H1 (cell line): Measurements from ENCODE around the gene CDK9. TPM values are rescaled to one million over a fixed set of nuclear protein-coding genes. Genes with fewer than 3 reads are reported as not detected.

ENCODE experiments used
- CTCF ChIA-PET: fragments of 300-600 bp; sonication (Branson Sonifier 250); formaldehyde crosslinking; loops from one replicate; lab custom pipeline; 2021; ENCODE audit not compliant: partially characterized antibody; lab: Charles Lee
- POLR2A ChIA-PET: fragments of 300-600 bp; sonication (Branson Sonifier 250); formaldehyde crosslinking; loops from one replicate; lab custom pipeline; 2021; ENCODE audit warnings: inconsistent platforms; ENCODE audit not compliant: partially characterized antibody; lab: Charles Lee
- DNase-seq, 2 experiments: peaks; one replicate each; pipeline versions ENCODE4 v3.0.0 to v3.0.0-alpha.2; 2010 to 2022; ENCODE audit warnings: low spot score in 2 of 2, low read depth in 1 of 2, mixed read lengths in 1 of 2
- FAIRE-seq: peaks from 2 replicates; lab custom pipeline; 2011; peaks lifted over from hg19 to GRCh38; lab: Jason Lieb, UNC
- H2AFZ ChIP-seq: 2 replicates; pipeline ENCODE4 v1.8.1; 2012; ENCODE audit warnings: low read length, inconsistent platforms
- H2AK5ac ChIP-seq: 2 replicates; pipeline ENCODE4 v1.6.1; 2013; ENCODE audit warnings: low read depth, low read length
- H2BK120ac ChIP-seq: replicated peaks from 2 replicates; pipeline ENCODE3; 2013; ENCODE audit warnings: low read depth, low read length, inconsistent platforms
- H2BK12ac ChIP-seq: 2 replicates; pipeline ENCODE4 v1.6.1; 2013; ENCODE audit warnings: low read depth, low read length
- H2BK15ac ChIP-seq: 2 replicates; pipeline ENCODE4 v1.6.1; 2013; ENCODE audit warnings: low read length
- H2BK20ac ChIP-seq: 2 replicates; pipeline ENCODE4 v1.6.1; 2013; ENCODE audit warnings: low read length
- H2BK5ac ChIP-seq: 2 replicates; pipeline ENCODE4 v1.6.1; 2013; ENCODE audit warnings: low read depth, low read length
- H3K14ac ChIP-seq: 2 replicates; pipeline ENCODE4 v1.6.1; 2013; ENCODE audit warnings: inconsistent platforms; ENCODE audit not compliant: insufficient read length
- H3K18ac ChIP-seq: 2 replicates; pipeline ENCODE4 v1.6.1; 2013; ENCODE audit warnings: low read length; ENCODE audit errors: extremely low read depth
- H3K23ac ChIP-seq: 2 replicates; pipeline ENCODE4 v1.6.1; 2013; ENCODE audit warnings: inconsistent platforms; ENCODE audit not compliant: insufficient read length
- H3K23me2 ChIP-seq: 2 replicates; pipeline ENCODE4 v1.6.1; 2013; ENCODE audit warnings: low read depth, low read length
- H3K27ac ChIP-seq: 2 replicates; pipeline ENCODE4 v1.6.1; 2011; ENCODE audit warnings: low read depth, low read length, inconsistent platforms
- H3K27me3 ChIP-seq, 4 experiments: replicated peaks in 1 of 4; 1 replicate in 1 of 4; 2 replicates in 3 of 4; pipeline versions ENCODE4 v1.6.1 to v1.8.1; 2011 to 2013; ENCODE audit warnings: low read length in 3 of 4, mild to moderate bottlenecking in 3 of 4, inconsistent platforms in 2 of 4, mixed read lengths in 2 of 4, moderate library complexity in 1 of 4; ENCODE audit not compliant: control insufficient read depth in 3 of 4, insufficient read depth in 3 of 4; ENCODE audit errors: extremely low read depth in 1 of 4
- H3K36me3 ChIP-seq, 4 experiments: 2 replicates each; pipeline versions ENCODE4 v1.6.1 to v1.8.1; 2011 to 2013; ENCODE audit warnings: mild to moderate bottlenecking in 4 of 4, low read length in 3 of 4, moderate library complexity in 2 of 4, control low read depth in 1 of 4, inconsistent platforms in 1 of 4; ENCODE audit not compliant: insufficient read depth in 4 of 4, control insufficient read depth in 2 of 4
- H3K4ac ChIP-seq: replicated peaks from 2 replicates; pipeline ENCODE3; 2013; ENCODE audit warnings: low read length, low read depth, mixed read lengths, inconsistent platforms; ENCODE audit not compliant: insufficient read length
- H3K4me1 ChIP-seq, 4 experiments: replicated peaks in 1 of 4; 1 replicate in 1 of 4; 2 replicates in 3 of 4; pipeline versions ENCODE4 v1.6.1 to v1.8.1; 2011 to 2013; ENCODE audit warnings: low read length in 3 of 4, inconsistent platforms in 2 of 4, mixed read lengths in 1 of 4; ENCODE audit not compliant: insufficient read depth in 4 of 4, control insufficient read depth in 3 of 4
- H3K4me2 ChIP-seq, 2 experiments: 2 replicates each; pipeline versions ENCODE4 v1.6.1 to v1.8.1; 2011 to 2013; ENCODE audit warnings: low read depth in 2 of 2, low read length in 2 of 2, control low read depth in 1 of 2, inconsistent platforms in 1 of 2, mild to moderate bottlenecking in 1 of 2; ENCODE audit not compliant: insufficient read depth in 1 of 2
- H3K4me3 ChIP-seq, 4 experiments: fragments of 200-600, 300-600 bp in 1 of 4; sonication (generic), shearing (Covaris generic), sonication (Bioruptor Twin) in 1 of 4; 2 replicates each; pipeline versions ENCODE4 v1.5.1 to v1.8.1; 2011 to 2016; ENCODE audit warnings: low read length in 4 of 4, low read depth in 3 of 4, control low read depth in 2 of 4, inconsistent platforms in 2 of 4, mild to moderate bottlenecking in 2 of 4, mixed read lengths in 1 of 4, moderate library complexity in 1 of 4; ENCODE audit not compliant: insufficient read depth in 2 of 4; ENCODE audit errors: extremely low read depth in 1 of 4
- H3K56ac ChIP-seq: replicated peaks from 2 replicates; pipeline ENCODE3; 2013; ENCODE audit warnings: low read depth, mild to moderate bottlenecking, mixed read lengths, low read length, inconsistent platforms; ENCODE audit not compliant: insufficient read length
- H3K79me1 ChIP-seq: 2 replicates; pipeline ENCODE4 v1.6.1; 2013; ENCODE audit warnings: low read depth, low read length, control low read depth
- H3K79me2 ChIP-seq, 2 experiments: 2 replicates each; pipeline versions ENCODE4 v1.6.1 to v1.8.1; 2012 to 2013; ENCODE audit warnings: low read length in 2 of 2, mild to moderate bottlenecking in 2 of 2, inconsistent platforms in 1 of 2; ENCODE audit not compliant: insufficient read depth in 2 of 2, control insufficient read depth in 1 of 2
- H3K9ac ChIP-seq, 4 experiments: replicated peaks in 1 of 4; 1 replicate in 1 of 4; 2 replicates in 3 of 4; pipeline versions ENCODE4 v1.6.1 to v1.8.1; 2011 to 2013; ENCODE audit warnings: low read depth in 3 of 4, low read length in 3 of 4, control low read depth in 2 of 4, mild to moderate bottlenecking in 2 of 4, moderate library complexity in 2 of 4, inconsistent platforms in 1 of 4; ENCODE audit errors: extremely low read depth in 1 of 4
- H3K9me3 ChIP-seq, 2 experiments: 2 replicates each; pipeline versions ENCODE4 v1.6.1 to v1.8.1; 2012 to 2013; ENCODE audit warnings: mild to moderate bottlenecking in 2 of 2, moderate library complexity in 2 of 2, control low read depth in 1 of 2, inconsistent platforms in 1 of 2, low read depth in 1 of 2, low read length in 1 of 2, mixed read lengths in 1 of 2; ENCODE audit not compliant: insufficient read depth in 2 of 2
- H4K20me1 ChIP-seq, 2 experiments: replicated peaks in 1 of 2; 2 replicates each; pipeline versions ENCODE3 to v1.8.1; 2011 to 2013; ENCODE audit warnings: inconsistent platforms in 2 of 2, low read length in 2 of 2, mild to moderate bottlenecking in 1 of 2; ENCODE audit not compliant: insufficient read depth in 2 of 2, control insufficient read depth in 1 of 2
- H4K5ac ChIP-seq: 2 replicates; pipeline ENCODE4 v1.6.1; 2013; ENCODE audit warnings: low read length, low read depth, mixed read lengths, inconsistent platforms; ENCODE audit not compliant: insufficient read length
- H4K8ac ChIP-seq: 2 replicates; pipeline ENCODE4 v1.8.0; 2013; ENCODE audit warnings: mild to moderate bottlenecking, moderate library complexity, low read length, inconsistent platforms; ENCODE audit not compliant: insufficient read depth; ENCODE audit errors: extremely low read depth
- H4K91ac ChIP-seq: replicated peaks from 2 replicates; pipeline ENCODE3; 2013; ENCODE audit warnings: low read length, mixed read lengths, inconsistent platforms; ENCODE audit not compliant: insufficient read length
- CREB1 ChIP-seq: IDR thresholded peaks from 2 replicates; pipeline ENCODE4 v1.6.1; 2012; ENCODE audit warnings: inconsistent platforms
- MAX ChIP-seq: IDR thresholded peaks from 2 replicates; pipeline ENCODE4 v1.6.1; 2012; ENCODE audit warnings: inconsistent platforms
- NANOG ChIP-seq: IDR thresholded peaks from 2 replicates; pipeline ENCODE4 v1.6.1; 2011; ENCODE audit warnings: low read length, low read depth, mild to moderate bottlenecking, inconsistent platforms; ENCODE audit not compliant: insufficient read depth, poor library complexity, severe bottlenecking
- RFX5 ChIP-seq: IDR thresholded peaks from 2 replicates; pipeline ENCODE4 v1.6.1; 2011; ENCODE audit warnings: low read depth, low read length, improper control_type of control experiment, borderline replicate concordance
- SUZ12 ChIP-seq: fragments of 200-600 bp; sonication (generic); IDR thresholded peaks from 2 replicates; pipeline ENCODE4 v1.6.1; 2012; ENCODE audit warnings: mild to moderate bottlenecking, inconsistent platforms, low read length, moderate library complexity, mixed read lengths
- TAF1 ChIP-seq: IDR thresholded peaks from 2 replicates; pipeline ENCODE4 v1.6.1; 2011; ENCODE audit warnings: mild to moderate bottlenecking, low read depth, low read length
- WGBS, 2 experiments: shearing (Covaris generic) in 1 of 2; methylation state at CpG; one replicate each; pipeline versions ENCODE4 v1.1.6 to v1.1.7; 2013 to 2015; ENCODE audit warnings: low lambda C conversion rate in 2 of 2, mixed read lengths in 2 of 2, inconsistent platforms in 1 of 2, low coverage in 1 of 2, missing lambda C conversion rate in 1 of 2; ENCODE audit not compliant: insufficient replicate concordance in 2 of 2, insufficient coverage in 1 of 2, insufficient read length in 1 of 2; ENCODE audit errors: extremely low coverage in 1 of 2, missing lambda C conversion rate in 1 of 2; 5-methylcytosine and 5-hydroxymethylcytosine counted together
- polyA plus RNA-seq, 7 experiments: library from polyadenylated mRNA; depleted of rRNA in 3 of 7; stranded (reverse) in 5 of 7; unstranded in 2 of 7; fragments of >200 nt in 5 of 7; fragments of 200-250 nt in 2 of 7; gene quantifications; 1 replicate in 5 of 7; 2 replicates in 1 of 7; 4 replicates in 1 of 7; pipeline versions ENCODE4 v1.2.1 to v1.2.3, GENCODE V29; 2011 to 2013; ENCODE audit warnings: missing spikeins in 2 of 7, mixed read lengths in 2 of 7
- total RNA-seq: library from RNA; stranded (reverse); fragmentation: NEBNext Ultra II Directional; extraction: Animal tissue kit (Norgen Biotek cat#: 25700); gene quantifications from 2 replicates; pipeline ENCODE4 v1.2.1, GENCODE V29; 2021
- TF ChIP-seq, protein P1 (sequence below), 3 experiments: IDR thresholded peaks; 1 replicate in 2 of 3; 2 replicates in 1 of 3; pipeline versions ENCODE4 v1.5.1 to v1.6.1; 2011; ENCODE audit warnings: low read length in 3 of 3, mild to moderate bottlenecking in 3 of 3, inconsistent platforms in 2 of 3, low read depth in 1 of 3, moderate library complexity in 1 of 3; ENCODE audit not compliant: insufficient read depth in 1 of 3; ENCODE audit errors: control extremely low read depth in 1 of 3

CDK9 gene
- total and polyA plus RNA-seq, 2 of the 8 experiments (the other 6 are each of a cell fraction or from before 2014, with no cell fraction given): 69.1 to 87.5 TPM

DNA sequence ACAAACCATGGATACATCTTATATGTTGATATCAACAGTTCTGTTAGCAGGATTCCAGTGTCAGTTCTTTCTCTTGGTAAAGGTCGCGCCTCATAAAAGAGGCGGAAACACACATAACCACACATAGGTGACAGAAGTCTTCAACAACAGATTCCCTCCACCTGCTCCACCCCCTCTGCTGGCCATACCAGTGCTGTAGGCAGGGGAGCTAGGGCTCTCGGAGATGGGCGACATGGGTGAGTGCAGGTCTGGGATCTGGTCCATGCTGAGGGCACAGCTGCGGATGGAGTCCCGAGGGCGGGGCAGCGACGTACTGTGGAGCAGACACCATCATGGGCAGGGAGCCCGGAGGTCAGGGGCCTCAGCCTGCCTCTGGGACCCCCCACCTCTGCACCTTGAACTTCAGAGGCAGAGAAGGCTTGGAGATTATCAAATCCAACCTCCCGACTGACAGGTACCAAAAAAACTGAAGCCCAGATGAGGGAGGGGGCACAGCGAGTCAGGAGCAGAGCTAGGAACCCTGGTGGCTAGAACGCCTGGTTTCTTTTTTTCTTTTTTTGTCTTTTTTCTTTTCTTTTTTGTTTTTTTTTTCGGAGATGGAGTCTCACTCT, 38.8 kb upstream of the CDK9 start:
- FAIRE-seq: no peak
- H3K79me2 ChIP-seq: no peaks in the 10 kb centered on the region
- no peak overlapping the region for H3K56ac ChIP-seq
- CTCF ChIA-PET: interaction anchor here (0.6 to 3.3 kb wide), 6 partner anchors 16 to 81 kb away, joined by 3 to 8 read pairs (median 4); no protein-coding TSS in a partner anchor
- H2BK120ac ChIP-seq: no peak overlapping the region
- H2AFZ ChIP-seq: no peak overlapping the region
- peaks cover 0 to under 1% (median under 1%) of the 10 kb centered on the region in 4 experiments; a peak in 1 of 7 replicates for H3K27me3 ChIP-seq
- POLR2A ChIA-PET: interaction anchor here (1.0 to 1.3 kb wide), 3 partner anchors 37 to 46 kb away, joined by 3 to 4 read pairs (median 4); partner anchors contain the start of gene CDK9
- no peak overlapping the region for H4K91ac ChIP-seq
- no peak overlapping the region for H3K4ac ChIP-seq
- H2BK20ac ChIP-seq: no peak overlapping the region
- H3K4me1 ChIP-seq: no peaks in the 10 kb centered on the region; a peak in 2 of 7 replicates
- no peak overlapping the region for H4K8ac ChIP-seq
- H3K9ac ChIP-seq: no peak overlapping the region
- H3K36me3 ChIP-seq: no peaks in the 10 kb centered on the region; a peak in 2 of 8 replicates
- no peak overlapping the region for H3K4me3 ChIP-seq
- H4K20me1 ChIP-seq: peaks cover 3 to 9% of the 10 kb centered on the region in 2 experiments
- H3K79me1 ChIP-seq: no peaks in the 10 kb centered on the region
- no peak overlapping the region for H4K5ac ChIP-seq
- H2BK5ac ChIP-seq: no peak overlapping the region
- TF ChIP-seq RFX5: no peak
- TF ChIP-seq SUZ12: no peak
- TF ChIP-seq MAX: no peak
- no peak for TF ChIP-seq TAF1
- TF ChIP-seq, protein P1, sequence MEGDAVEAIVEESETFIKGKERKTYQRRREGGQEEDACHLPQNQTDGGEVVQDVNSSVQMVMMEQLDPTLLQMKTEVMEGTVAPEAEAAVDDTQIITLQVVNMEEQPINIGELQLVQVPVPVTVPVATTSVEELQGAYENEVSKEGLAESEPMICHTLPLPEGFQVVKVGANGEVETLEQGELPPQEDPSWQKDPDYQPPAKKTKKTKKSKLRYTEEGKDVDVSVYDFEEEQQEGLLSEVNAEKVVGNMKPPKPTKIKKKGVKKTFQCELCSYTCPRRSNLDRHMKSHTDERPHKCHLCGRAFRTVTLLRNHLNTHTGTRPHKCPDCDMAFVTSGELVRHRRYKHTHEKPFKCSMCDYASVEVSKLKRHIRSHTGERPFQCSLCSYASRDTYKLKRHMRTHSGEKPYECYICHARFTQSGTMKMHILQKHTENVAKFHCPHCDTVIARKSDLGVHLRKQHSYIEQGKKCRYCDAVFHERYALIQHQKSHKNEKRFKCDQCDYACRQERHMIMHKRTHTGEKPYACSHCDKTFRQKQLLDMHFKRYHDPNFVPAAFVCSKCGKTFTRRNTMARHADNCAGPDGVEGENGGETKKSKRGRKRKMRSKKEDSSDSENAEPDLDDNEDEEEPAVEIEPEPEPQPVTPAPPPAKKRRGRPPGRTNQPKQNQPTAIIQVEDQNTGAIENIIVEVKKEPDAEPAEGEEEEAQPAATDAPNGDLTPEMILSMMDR (IDR thresholded peaks at IDR 0.05; ENCODE audit: control extremely low read depth in 1 of 3, insufficient read depth in 1 of 3, low read depth in 1 of 3, low read length in 3 of 3): peak in 2 of 3 experiments; percentile 17 to 24; a peak in 3 of 4 replicates
- TF ChIP-seq CREB1: no peak
- no peak for TF ChIP-seq NANOG
- peaks cover 4% of the 10 kb centered on the region; the same call in 1 of the 2 replicates for H3K23me2 ChIP-seq
- H3K27ac ChIP-seq: no peak overlapping the region
- 82% methylated on average over 15 of the region's 15 CpGs; no CpG with 5 or more reads in 1 of the 2 experiments for WGBS, 2 experiments
- H2AK5ac ChIP-seq: no peak overlapping the region
- no peak overlapping the region for H3K4me2 ChIP-seq
- H3K18ac ChIP-seq: no peak overlapping the region
- no peak for DNase-seq
- no peak overlapping the region for H3K23ac ChIP-seq
- no peaks in the 10 kb centered on the region for H3K9me3 ChIP-seq
- no peak overlapping the region for H2BK15ac ChIP-seq
- H3K14ac ChIP-seq: no peak overlapping the region
- no peak overlapping the region for H2BK12ac ChIP-seq
